ENCODE data around the gene TBC1D10A.

DNA sequence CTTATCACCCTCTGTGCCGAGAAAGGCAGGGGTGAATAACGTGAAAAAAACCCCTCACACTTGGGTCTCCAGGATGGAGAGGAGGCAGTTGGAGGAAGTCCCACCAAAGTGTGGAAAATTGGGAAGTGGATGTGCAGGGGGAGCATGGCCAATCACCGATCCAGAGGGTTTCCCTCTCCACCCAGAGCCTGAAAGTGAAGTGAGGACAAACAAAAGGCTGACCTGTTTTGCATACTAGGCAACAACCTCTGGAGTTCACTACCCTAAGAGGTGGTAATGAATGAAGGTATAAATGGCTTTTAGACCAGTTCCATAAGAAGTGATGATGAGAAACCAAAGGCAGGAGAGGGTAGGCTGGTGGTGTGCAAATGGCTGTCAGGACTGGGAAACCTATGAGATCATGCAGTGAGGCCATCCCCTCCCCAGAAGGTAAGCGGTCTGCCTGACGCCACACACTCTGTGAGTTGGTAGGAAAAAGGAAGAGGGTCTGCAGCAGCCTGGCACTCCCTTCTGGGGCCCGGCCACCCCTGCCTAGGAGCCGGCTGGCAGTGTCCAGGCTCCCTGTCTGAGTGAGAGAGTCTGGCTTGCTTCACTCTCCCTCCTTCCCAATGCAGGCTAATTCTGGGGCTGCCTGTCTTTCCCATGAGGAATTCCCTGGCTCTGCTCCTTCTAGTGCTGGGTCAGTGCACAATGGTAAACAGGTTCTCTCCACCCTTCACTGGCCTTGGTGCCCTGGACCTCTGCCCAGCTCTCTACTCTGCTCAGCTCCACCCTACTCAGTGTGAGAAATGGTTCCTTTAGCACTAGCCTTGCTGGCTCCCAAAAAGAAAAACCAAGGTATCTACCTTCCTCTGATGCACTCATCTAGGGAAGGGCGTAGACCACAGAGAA, 15.6 kb downstream of the TBC1D10A start:
- TF ChIP-seq, protein P1, sequence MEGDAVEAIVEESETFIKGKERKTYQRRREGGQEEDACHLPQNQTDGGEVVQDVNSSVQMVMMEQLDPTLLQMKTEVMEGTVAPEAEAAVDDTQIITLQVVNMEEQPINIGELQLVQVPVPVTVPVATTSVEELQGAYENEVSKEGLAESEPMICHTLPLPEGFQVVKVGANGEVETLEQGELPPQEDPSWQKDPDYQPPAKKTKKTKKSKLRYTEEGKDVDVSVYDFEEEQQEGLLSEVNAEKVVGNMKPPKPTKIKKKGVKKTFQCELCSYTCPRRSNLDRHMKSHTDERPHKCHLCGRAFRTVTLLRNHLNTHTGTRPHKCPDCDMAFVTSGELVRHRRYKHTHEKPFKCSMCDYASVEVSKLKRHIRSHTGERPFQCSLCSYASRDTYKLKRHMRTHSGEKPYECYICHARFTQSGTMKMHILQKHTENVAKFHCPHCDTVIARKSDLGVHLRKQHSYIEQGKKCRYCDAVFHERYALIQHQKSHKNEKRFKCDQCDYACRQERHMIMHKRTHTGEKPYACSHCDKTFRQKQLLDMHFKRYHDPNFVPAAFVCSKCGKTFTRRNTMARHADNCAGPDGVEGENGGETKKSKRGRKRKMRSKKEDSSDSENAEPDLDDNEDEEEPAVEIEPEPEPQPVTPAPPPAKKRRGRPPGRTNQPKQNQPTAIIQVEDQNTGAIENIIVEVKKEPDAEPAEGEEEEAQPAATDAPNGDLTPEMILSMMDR (conservative IDR thresholded peaks at IDR 0.05; ENCODE audit: low read length): no peak
- no peak for TF ChIP-seq EZH2phosphoT487 (IDR thresholded peaks at IDR 0.05; ENCODE audit: borderline replicate concordance)
